T-helper 22 cell (primary cell): Measurements from ENCODE around the gene MAP4K2.
A peak's percentile ranks its signal among the peaks of the same experiment; 100 is the strongest.

Experiments
- DNase-seq: peaks from one replicate; pipeline ENCODE4 v3.0.0-alpha.2; 2020; ENCODE audit warnings: low read depth

The MAP4K2 gene

GRCh38 chr11:64810891-64811272, 7.9 kb upstream of the MAP4K2 start:
- peak; percentile 30 for DNase-seq

GRCh38 chr11:64810271-64810890, 7.4 kb upstream of the MAP4K2 start, which contains the start of gene MEN1:
TSS of gene MEN1 (minus strand) at chr11:64810551. CDS start at chr11:64810109, 442 bp downstream.
- DNase-seq = peak; percentile 68

GRCh38 chr11:64809781-64810241, 6.8 kb upstream of the MAP4K2 start:
- no peak for DNase-seq

- DNase-seq = no peak
These were observed 2.5 kb upstream of the MAP4K2 start for GRCh38 chr11:64805481-64805880.

- no peak for DNase-seq
These were observed 1.6 kb upstream of the MAP4K2 start for GRCh38 chr11:64804346-64805210.

- no peak for DNase-seq
These were observed 882 bp upstream of the MAP4K2 start for GRCh38 chr11:64803846-64804345.

GRCh38 chr11:64802370-64803157, 450 bp downstream of the MAP4K2 start:
- DNase-seq = peak; percentile 33

GRCh38 chr11:64801561-64802369, 1.2 kb downstream of the MAP4K2 start:
- no peak for DNase-seq

- DNase-seq = no peak
These were observed 1.9 kb downstream of the MAP4K2 start for GRCh38 chr11:64801158-64801464.

GRCh38 chr11:64800303-64801157, 2.5 kb downstream of the MAP4K2 start:
- no peak for DNase-seq

- no peak for DNase-seq
These were observed 3.3 kb downstream of the MAP4K2 start for GRCh38 chr11:64799623-64800302.

GRCh38 chr11:64799256-64799622, 3.8 kb downstream of the MAP4K2 start:
- no peak for DNase-seq

- DNase-seq = no peak
These were observed 6.1 kb downstream of the MAP4K2 start for GRCh38 chr11:64796757-64797541.

GRCh38 chr11:64796047-64796756, 6.8 kb downstream of the MAP4K2 start:
- no peak for DNase-seq

- no peak for DNase-seq
These were observed 8.5 kb downstream of the MAP4K2 start for GRCh38 chr11:64794526-64794925.

- no peak for DNase-seq
These were observed 9.5 kb downstream of the MAP4K2 start for GRCh38 chr11:64793271-64794160.

- DNase-seq = no peak
These were observed 10.5 kb downstream of the MAP4K2 start for GRCh38 chr11:64792482-64792881.
